ENCODE results near the gene KCNG1. TPM values are rescaled to one million over a fixed set of nuclear protein-coding genes. Genes with fewer than 3 reads are reported as not detected.

The KCNG1 gene
- total RNA-seq: 5.4 and 13.5 TPM in 2 replicates

GRCh38 chr20:51022803-51023616 lies at the start of gene KCNG1:
KCNG1 (minus strand) TSS chr20:51023107; CDS start chr20:51010338, 12,769 bp downstream.

GRCh38 chr20:50958615-50959542 lies 64.0 kb downstream of the KCNG1 start, which contains the start of gene MOCS3:
MOCS3 (plus strand) TSS chr20:50958818; CDS start chr20:50958843, 25 bp downstream.

GRCh38 chr20:50957798-50958614 lies 64.9 kb downstream of the KCNG1 start, which contains the start of gene DPM1:
DPM1 (minus strand) TSS chr20:50958532; CDS start chr20:50958523, 9 bp downstream.

Other genes starting within 250 kb of the KCNG1 start
- gene BCAS4, start 228.0 kb downstream of the KCNG1 start, total RNA-seq: 15.8 and 19.6 TPM in 2 replicates
- gene ADNP, start 91.7 kb downstream of the KCNG1 start, total RNA-seq: 16.5 and 18.0 TPM in 2 replicates
- gene DPM1, start 64.6 kb downstream of the KCNG1 start, total RNA-seq: 88.5 and 89.0 TPM in 2 replicates
- gene MOCS3, start 64.3 kb downstream of the KCNG1 start, total RNA-seq: 7.9 and 10.7 TPM in 2 replicates